H1 (cell line): ENCODE measurements around the gene CAMKMT. TPM values are rescaled to one million over a fixed set of nuclear protein-coding genes. Genes with fewer than 3 reads are reported as not detected.

Experiments used
- CTCF ChIA-PET: fragments of 300-600 bp; sonication (Branson Sonifier 250); formaldehyde crosslinking; loops from one replicate; lab custom pipeline; 2021; ENCODE audit not compliant: partially characterized antibody; lab: Charles Lee
- POLR2A ChIA-PET: fragments of 300-600 bp; sonication (Branson Sonifier 250); formaldehyde crosslinking; loops from one replicate; lab custom pipeline; 2021; ENCODE audit warnings: inconsistent platforms; ENCODE audit not compliant: partially characterized antibody; lab: Charles Lee
- DNase-seq, 2 experiments: peaks; one replicate each; pipeline versions ENCODE4 v3.0.0 to v3.0.0-alpha.2; 2010 to 2022; ENCODE audit warnings: low spot score in 2 of 2, low read depth in 1 of 2, mixed read lengths in 1 of 2
- FAIRE-seq: peaks from 2 replicates; lab custom pipeline; 2011; peaks lifted over from hg19 to GRCh38; lab: Jason Lieb, UNC
- H2AFZ ChIP-seq: 2 replicates; pipeline ENCODE4 v1.8.1; 2012; ENCODE audit warnings: low read length, inconsistent platforms
- H2AK5ac ChIP-seq: 2 replicates; pipeline ENCODE4 v1.6.1; 2013; ENCODE audit warnings: low read depth, low read length
- H2BK120ac ChIP-seq: replicated peaks from 2 replicates; pipeline ENCODE3; 2013; ENCODE audit warnings: low read depth, low read length, inconsistent platforms
- H2BK12ac ChIP-seq: 2 replicates; pipeline ENCODE4 v1.6.1; 2013; ENCODE audit warnings: low read depth, low read length
- H2BK15ac ChIP-seq: 2 replicates; pipeline ENCODE4 v1.6.1; 2013; ENCODE audit warnings: low read length
- H2BK20ac ChIP-seq: 2 replicates; pipeline ENCODE4 v1.6.1; 2013; ENCODE audit warnings: low read length
- H2BK5ac ChIP-seq: 2 replicates; pipeline ENCODE4 v1.6.1; 2013; ENCODE audit warnings: low read depth, low read length
- H3K14ac ChIP-seq: 2 replicates; pipeline ENCODE4 v1.6.1; 2013; ENCODE audit warnings: inconsistent platforms; ENCODE audit not compliant: insufficient read length
- H3K18ac ChIP-seq: 2 replicates; pipeline ENCODE4 v1.6.1; 2013; ENCODE audit warnings: low read length; ENCODE audit errors: extremely low read depth
- H3K23ac ChIP-seq: 2 replicates; pipeline ENCODE4 v1.6.1; 2013; ENCODE audit warnings: inconsistent platforms; ENCODE audit not compliant: insufficient read length
- H3K23me2 ChIP-seq: 2 replicates; pipeline ENCODE4 v1.6.1; 2013; ENCODE audit warnings: low read depth, low read length
- H3K27ac ChIP-seq: 2 replicates; pipeline ENCODE4 v1.6.1; 2011; ENCODE audit warnings: low read depth, low read length, inconsistent platforms
- H3K27me3 ChIP-seq, 4 experiments: replicated peaks in 1 of 4; 1 replicate in 1 of 4; 2 replicates in 3 of 4; pipeline versions ENCODE4 v1.6.1 to v1.8.1; 2011 to 2013; ENCODE audit warnings: low read length in 3 of 4, mild to moderate bottlenecking in 3 of 4, inconsistent platforms in 2 of 4, mixed read lengths in 2 of 4, moderate library complexity in 1 of 4; ENCODE audit not compliant: control insufficient read depth in 3 of 4, insufficient read depth in 3 of 4; ENCODE audit errors: extremely low read depth in 1 of 4
- H3K36me3 ChIP-seq, 4 experiments: 2 replicates each; pipeline versions ENCODE4 v1.6.1 to v1.8.1; 2011 to 2013; ENCODE audit warnings: mild to moderate bottlenecking in 4 of 4, low read length in 3 of 4, moderate library complexity in 2 of 4, control low read depth in 1 of 4, inconsistent platforms in 1 of 4; ENCODE audit not compliant: insufficient read depth in 4 of 4, control insufficient read depth in 2 of 4
- H3K4ac ChIP-seq: replicated peaks from 2 replicates; pipeline ENCODE3; 2013; ENCODE audit warnings: low read length, low read depth, mixed read lengths, inconsistent platforms; ENCODE audit not compliant: insufficient read length
- H3K4me1 ChIP-seq, 4 experiments: replicated peaks in 1 of 4; 1 replicate in 1 of 4; 2 replicates in 3 of 4; pipeline versions ENCODE4 v1.6.1 to v1.8.1; 2011 to 2013; ENCODE audit warnings: low read length in 3 of 4, inconsistent platforms in 2 of 4, mixed read lengths in 1 of 4; ENCODE audit not compliant: insufficient read depth in 4 of 4, control insufficient read depth in 3 of 4
- H3K4me2 ChIP-seq, 2 experiments: 2 replicates each; pipeline versions ENCODE4 v1.6.1 to v1.8.1; 2011 to 2013; ENCODE audit warnings: low read depth in 2 of 2, low read length in 2 of 2, control low read depth in 1 of 2, inconsistent platforms in 1 of 2, mild to moderate bottlenecking in 1 of 2; ENCODE audit not compliant: insufficient read depth in 1 of 2
- H3K4me3 ChIP-seq, 4 experiments: fragments of 200-600, 300-600 bp in 1 of 4; sonication (generic), shearing (Covaris generic), sonication (Bioruptor Twin) in 1 of 4; 2 replicates each; pipeline versions ENCODE4 v1.5.1 to v1.8.1; 2011 to 2016; ENCODE audit warnings: low read length in 4 of 4, low read depth in 3 of 4, control low read depth in 2 of 4, inconsistent platforms in 2 of 4, mild to moderate bottlenecking in 2 of 4, mixed read lengths in 1 of 4, moderate library complexity in 1 of 4; ENCODE audit not compliant: insufficient read depth in 2 of 4; ENCODE audit errors: extremely low read depth in 1 of 4
- H3K56ac ChIP-seq: replicated peaks from 2 replicates; pipeline ENCODE3; 2013; ENCODE audit warnings: low read depth, mild to moderate bottlenecking, mixed read lengths, low read length, inconsistent platforms; ENCODE audit not compliant: insufficient read length
- H3K79me1 ChIP-seq: 2 replicates; pipeline ENCODE4 v1.6.1; 2013; ENCODE audit warnings: low read depth, low read length, control low read depth
- H3K79me2 ChIP-seq, 2 experiments: 2 replicates each; pipeline versions ENCODE4 v1.6.1 to v1.8.1; 2012 to 2013; ENCODE audit warnings: low read length in 2 of 2, mild to moderate bottlenecking in 2 of 2, inconsistent platforms in 1 of 2; ENCODE audit not compliant: insufficient read depth in 2 of 2, control insufficient read depth in 1 of 2
- H3K9ac ChIP-seq, 4 experiments: replicated peaks in 1 of 4; 1 replicate in 1 of 4; 2 replicates in 3 of 4; pipeline versions ENCODE4 v1.6.1 to v1.8.1; 2011 to 2013; ENCODE audit warnings: low read depth in 3 of 4, low read length in 3 of 4, control low read depth in 2 of 4, mild to moderate bottlenecking in 2 of 4, moderate library complexity in 2 of 4, inconsistent platforms in 1 of 4; ENCODE audit errors: extremely low read depth in 1 of 4
- H3K9me3 ChIP-seq, 2 experiments: 2 replicates each; pipeline versions ENCODE4 v1.6.1 to v1.8.1; 2012 to 2013; ENCODE audit warnings: mild to moderate bottlenecking in 2 of 2, moderate library complexity in 2 of 2, control low read depth in 1 of 2, inconsistent platforms in 1 of 2, low read depth in 1 of 2, low read length in 1 of 2, mixed read lengths in 1 of 2; ENCODE audit not compliant: insufficient read depth in 2 of 2
- H4K20me1 ChIP-seq, 2 experiments: replicated peaks in 1 of 2; 2 replicates each; pipeline versions ENCODE3 to v1.8.1; 2011 to 2013; ENCODE audit warnings: inconsistent platforms in 2 of 2, low read length in 2 of 2, mild to moderate bottlenecking in 1 of 2; ENCODE audit not compliant: insufficient read depth in 2 of 2, control insufficient read depth in 1 of 2
- H4K5ac ChIP-seq: 2 replicates; pipeline ENCODE4 v1.6.1; 2013; ENCODE audit warnings: low read length, low read depth, mixed read lengths, inconsistent platforms; ENCODE audit not compliant: insufficient read length
- H4K8ac ChIP-seq: 2 replicates; pipeline ENCODE4 v1.8.0; 2013; ENCODE audit warnings: mild to moderate bottlenecking, moderate library complexity, low read length, inconsistent platforms; ENCODE audit not compliant: insufficient read depth; ENCODE audit errors: extremely low read depth
- H4K91ac ChIP-seq: replicated peaks from 2 replicates; pipeline ENCODE3; 2013; ENCODE audit warnings: low read length, mixed read lengths, inconsistent platforms; ENCODE audit not compliant: insufficient read length
- ASH2L ChIP-seq: fragments of 200-600, 300-600 bp; sonication (generic); IDR thresholded peaks from one replicate; pipeline ENCODE4 v1.7.1; 2017; ENCODE audit warnings: low read length
- CEBPB ChIP-seq: IDR thresholded peaks from 2 replicates; pipeline ENCODE4 v1.6.1; 2012; ENCODE audit warnings: low read depth, low read length
- CREB1 ChIP-seq: IDR thresholded peaks from 2 replicates; pipeline ENCODE4 v1.6.1; 2012; ENCODE audit warnings: inconsistent platforms
- GTF2F1 ChIP-seq: IDR thresholded peaks from 2 replicates; pipeline ENCODE4 v1.6.1; 2012; ENCODE audit warnings: low read depth, low read length, improper control_type of control experiment, borderline replicate concordance
- HDAC2 ChIP-seq, 2 experiments: fragments of 300-600 bp in 1 of 2; sonication (generic) in 1 of 2; IDR thresholded peaks; 2 replicates each; pipeline ENCODE4 v1.6.1; 2011 to 2012; ENCODE audit warnings: low read depth in 2 of 2, low read length in 2 of 2, mild to moderate bottlenecking in 2 of 2, moderate library complexity in 2 of 2, borderline replicate concordance in 1 of 2, inconsistent platforms in 1 of 2
- JUND ChIP-seq: IDR thresholded peaks from 2 replicates; pipeline ENCODE4 v1.6.1; 2011; ENCODE audit warnings: mild to moderate bottlenecking, improper control_type of control experiment, low read length
- KDM1A ChIP-seq: fragments of 200-600, 300-600 bp; sonication (generic); IDR thresholded peaks from 2 replicates; pipeline ENCODE4 v1.7.1; 2016; ENCODE audit warnings: mild to moderate bottlenecking, low read length, borderline replicate concordance
- MAFK ChIP-seq: IDR thresholded peaks from 2 replicates; pipeline ENCODE4 v1.6.1; 2012; ENCODE audit warnings: low read depth, mild to moderate bottlenecking, improper control_type of control experiment, low read length
- POLR2A ChIP-seq, 2 experiments: IDR thresholded peaks; 1 replicate in 1 of 2; 2 replicates in 1 of 2; pipeline ENCODE4 v1.6.1; 2011; ENCODE audit warnings: low read depth in 2 of 2, low read length in 2 of 2, mild to moderate bottlenecking in 2 of 2; ENCODE audit errors: control extremely low read depth in 1 of 2
- POU5F1 ChIP-seq: IDR thresholded peaks from 2 replicates; pipeline ENCODE4 v1.6.1; 2011; ENCODE audit warnings: low read depth, mild to moderate bottlenecking, low read length, moderate library complexity
- RNF2 ChIP-seq: fragments of 200-900, 300-1000 bp; sonication (generic); IDR thresholded peaks from 2 replicates; pipeline ENCODE4 v1.7.1; 2016; ENCODE audit warnings: borderline replicate concordance, low read depth, mild to moderate bottlenecking, antibody characterized with exemption, low read length; ENCODE audit not compliant: poor library complexity, severe bottlenecking; ENCODE audit errors: missing control alignments
- SP4 ChIP-seq: IDR thresholded peaks from 2 replicates; pipeline ENCODE4 v1.6.1; 2012; ENCODE audit warnings: low read length, inconsistent platforms
- SRF ChIP-seq: IDR thresholded peaks from 2 replicates; pipeline ENCODE4 v1.6.1; 2011; ENCODE audit warnings: mild to moderate bottlenecking, low read depth, low read length, moderate library complexity
- TAF1 ChIP-seq: IDR thresholded peaks from 2 replicates; pipeline ENCODE4 v1.6.1; 2011; ENCODE audit warnings: mild to moderate bottlenecking, low read depth, low read length
- TAF7 ChIP-seq: optimal IDR thresholded peaks from 2 replicates; pipeline ENCODE3; 2011; ENCODE audit warnings: low read depth, mild to moderate bottlenecking, inconsistent platforms, low read length, moderate library complexity, borderline replicate concordance
- TCF12 ChIP-seq: IDR thresholded peaks from 2 replicates; pipeline ENCODE4 v1.6.1; 2011; ENCODE audit warnings: low read depth, mild to moderate bottlenecking, low read length
- WGBS, 2 experiments: shearing (Covaris generic) in 1 of 2; methylation state at CpG; one replicate each; pipeline versions ENCODE4 v1.1.6 to v1.1.7; 2013 to 2015; ENCODE audit warnings: low lambda C conversion rate in 2 of 2, mixed read lengths in 2 of 2, inconsistent platforms in 1 of 2, low coverage in 1 of 2, missing lambda C conversion rate in 1 of 2; ENCODE audit not compliant: insufficient replicate concordance in 2 of 2, insufficient coverage in 1 of 2, insufficient read length in 1 of 2; ENCODE audit errors: extremely low coverage in 1 of 2, missing lambda C conversion rate in 1 of 2; 5-methylcytosine and 5-hydroxymethylcytosine counted together
- polyA plus RNA-seq, 7 experiments: library from polyadenylated mRNA; depleted of rRNA in 3 of 7; stranded (reverse) in 5 of 7; unstranded in 2 of 7; fragments of >200 nt in 5 of 7; fragments of 200-250 nt in 2 of 7; gene quantifications; 1 replicate in 5 of 7; 2 replicates in 1 of 7; 4 replicates in 1 of 7; pipeline versions ENCODE4 v1.2.1 to v1.2.3, GENCODE V29; 2011 to 2013; ENCODE audit warnings: missing spikeins in 2 of 7, mixed read lengths in 2 of 7
- total RNA-seq: library from RNA; stranded (reverse); fragmentation: NEBNext Ultra II Directional; extraction: Animal tissue kit (Norgen Biotek cat#: 25700); gene quantifications from 2 replicates; pipeline ENCODE4 v1.2.1, GENCODE V29; 2021

CAMKMT gene
- total and polyA plus RNA-seq, 2 of the 8 experiments (the other 6 are each of a cell fraction or from before 2014, with no cell fraction given): 14.7 to 22.4 TPM

- H3K56ac ChIP-seq: no peak overlapping the region
- H3K27me3 ChIP-seq: no peaks in the 10 kb centered on the region
- no peak for DNase-seq
- no peak overlapping the region for H2BK15ac ChIP-seq
- no peaks in the 10 kb centered on the region for H3K23me2 ChIP-seq
- no peak for FAIRE-seq
- no peak overlapping the region for H4K91ac ChIP-seq
- H2AK5ac ChIP-seq: no peak overlapping the region
- no peak overlapping the region for H3K4me2 ChIP-seq
- no peak overlapping the region for H2AFZ ChIP-seq
- H4K8ac ChIP-seq: no peak overlapping the region
- H3K18ac ChIP-seq: no peak overlapping the region
- no peak overlapping the region for H3K4ac ChIP-seq
- H3K79me2 ChIP-seq: no peaks in the 10 kb centered on the region
- no peak overlapping the region for H4K5ac ChIP-seq
- H2BK20ac ChIP-seq: no peak overlapping the region
- no peaks in the 10 kb centered on the region for H3K79me1 ChIP-seq
- no peak overlapping the region for H3K27ac ChIP-seq
- H2BK120ac ChIP-seq: no peak overlapping the region
- H3K9ac ChIP-seq: no peak overlapping the region
- 83% methylated on average over 3 of the region's 3 CpGs; no CpG with 5 or more reads in 1 of the 2 experiments for WGBS, 2 experiments
- CTCF ChIA-PET: interaction anchor here (2.7 kb wide), 1 partner anchor 213 kb away, joined by 13 read pairs; no protein-coding TSS in a partner anchor
- no peaks in the 10 kb centered on the region for H3K9me3 ChIP-seq
- H3K4me3 ChIP-seq: no peak overlapping the region
- H4K20me1 ChIP-seq: no peaks in the 10 kb centered on the region
- no peak for TF ChIP-seq TAF7
- no peak for TF ChIP-seq GTF2F1
- TF ChIP-seq POLR2A (IDR thresholded peaks at IDR 0.05; ENCODE audit: control extremely low read depth in 1 of 2, low read depth in 2 of 2, low read length in 2 of 2): no peak
- no peak for TF ChIP-seq POU5F1
- TF ChIP-seq HDAC2 (IDR thresholded peaks at IDR 0.05; ENCODE audit: borderline replicate concordance in 1 of 2, low read depth in 2 of 2, low read length in 2 of 2): no peak
- TF ChIP-seq SP4: no peak
- no peak for TF ChIP-seq ASH2L
- TF ChIP-seq CREB1: no peak
- TF ChIP-seq KDM1A: no peak
- TF ChIP-seq SRF: no peak
- TF ChIP-seq TAF1: no peak
- TF ChIP-seq TCF12: no peak
- no peak for TF ChIP-seq MAFK
- TF ChIP-seq RNF2: no peak
- no peak for TF ChIP-seq CEBPB
- no peak for TF ChIP-seq JUND
- TF ChIP-seq, all 59 proteins: peak for 0
- no peak overlapping the region for H3K23ac ChIP-seq
- H3K4me1 ChIP-seq: peaks cover 2 to 13% (median 7%) of the 10 kb centered on the region in 4 experiments; a peak in 4 of 7 replicates
- POLR2A ChIA-PET: interaction anchor here (0.8 kb wide), 1 partner anchor 9 kb away, joined by 3 read pairs; no protein-coding TSS in a partner anchor
- H2BK12ac ChIP-seq: no peak overlapping the region
- no peak overlapping the region for H3K14ac ChIP-seq
- no peaks in the 10 kb centered on the region for H3K36me3 ChIP-seq
- H2BK5ac ChIP-seq: no peak overlapping the region
These were observed 381.7 kb downstream of the CAMKMT start for GRCh38 chr2:44743473-44743872.
